ENCODE data around the gene HYPK. TPM values are rescaled to one million over a fixed set of nuclear protein-coding genes. Genes with fewer than 3 reads are reported as not detected.
"Not testable (repeated sequence)": the region's sequence is repeated elsewhere in the genome, so short reads cannot be mapped to it uniquely, and the experiment has no call there.

The HYPK gene
- total and polyA plus RNA-seq, 2 experiments from 2014 or later = 7.2 to 40.1 TPM

GRCh38 chr15:43829951-43830540 is 29.6 kb downstream of the HYPK start:
- H3K4me1 Mint-ChIP-seq; H3K27ac Mint-ChIP-seq; DNase-seq (ENCODE audit: low spot score); H3K4me3 ChIP-seq; H4K20me1 ChIP-seq (replicated peaks; ENCODE audit: insufficient read depth); H3K27ac ChIP-seq (ENCODE audit: low read depth); ATAC-seq; H3K79me2 ChIP-seq (replicated peaks; ENCODE audit: insufficient read depth); H3K36me3 ChIP-seq (ENCODE audit: insufficient read depth); H3K4me3 Mint-ChIP-seq; H3K4me1 ChIP-seq (ENCODE audit: insufficient read depth); H3K4me2 ChIP-seq; H2AFZ ChIP-seq: not testable (repeated sequence)
- peaks cover 16% of the 10 kb centered on the region; the same call in 2 of the 3 replicates for H3K9me3 Mint-ChIP-seq
- H3K36me3 Mint-ChIP-seq (ENCODE audit: low read depth) = peaks cover 29% of the 10 kb centered on the region
- Histone ChIP-seq H3K27me3 (ENCODE audit: insufficient read depth) (peaks cover 13% of the 10 kb centered on the region), H3K9me2 (ENCODE audit: insufficient read depth) (peaks cover 12% of the 10 kb centered on the region), H3F3A (replicated peaks; ENCODE audit: low read depth) (peaks cover 14% of the 10 kb centered on the region)
- H3K27me3 Mint-ChIP-seq (ENCODE audit: insufficient read depth, low read depth, poor library complexity) = peaks cover 18% of the 10 kb centered on the region

- not testable (repeated sequence) for H3K4me1 ChIP-seq (ENCODE audit: insufficient read depth); H4K20me1 ChIP-seq (replicated peaks; ENCODE audit: insufficient read depth); H3K27me3 ChIP-seq (ENCODE audit: insufficient read depth); H3K27ac Mint-ChIP-seq; H3K4me1 Mint-ChIP-seq; H3K9me3 Mint-ChIP-seq; H3K4me2 ChIP-seq; H3K9me2 ChIP-seq (ENCODE audit: insufficient read depth); ATAC-seq; H3K4me3 ChIP-seq; H3K4me3 Mint-ChIP-seq; DNase-seq (ENCODE audit: low spot score); H3K27ac ChIP-seq (ENCODE audit: low read depth); H2AFZ ChIP-seq; H3K79me2 ChIP-seq (replicated peaks; ENCODE audit: insufficient read depth); H3K36me3 ChIP-seq (ENCODE audit: insufficient read depth)
- peaks cover 14% of the 10 kb centered on the region for H3F3A ChIP-seq (replicated peaks; ENCODE audit: low read depth)
- peaks cover 11% of the 10 kb centered on the region for H3K27me3 Mint-ChIP-seq (ENCODE audit: insufficient read depth, low read depth, poor library complexity)
- H3K36me3 Mint-ChIP-seq (ENCODE audit: low read depth) = peaks cover 28% of the 10 kb centered on the region
Observed at GRCh38 chr15:43830691-43831275, 30.4 kb downstream of the HYPK start.

- not testable (repeated sequence) for H3K4me3 Mint-ChIP-seq; DNase-seq (ENCODE audit: low spot score); H3K4me1 ChIP-seq (ENCODE audit: insufficient read depth); H3K27ac ChIP-seq (ENCODE audit: low read depth); H3K9me3 Mint-ChIP-seq; H3K27me3 Mint-ChIP-seq (ENCODE audit: insufficient read depth, low read depth, poor library complexity); H3K4me1 Mint-ChIP-seq; H3F3A ChIP-seq (replicated peaks; ENCODE audit: low read depth); H4K20me1 ChIP-seq (replicated peaks; ENCODE audit: insufficient read depth); H3K79me2 ChIP-seq (replicated peaks; ENCODE audit: insufficient read depth); H2AFZ ChIP-seq; H3K36me3 ChIP-seq (ENCODE audit: insufficient read depth); H3K4me3 ChIP-seq; H3K9me2 ChIP-seq (ENCODE audit: insufficient read depth); H3K27ac Mint-ChIP-seq; H3K4me2 ChIP-seq; H3K27me3 ChIP-seq (ENCODE audit: insufficient read depth); ATAC-seq
- peaks cover 29% of the 10 kb centered on the region for H3K36me3 Mint-ChIP-seq (ENCODE audit: low read depth)
Observed at GRCh38 chr15:43831519-43832052, 31.2 kb downstream of the HYPK start.

GRCh38 chr15:43832485-43832884 is 32.1 kb downstream of the HYPK start:
- H3K9me2 ChIP-seq (ENCODE audit: insufficient read depth); H3K4me1 Mint-ChIP-seq; H3K27me3 ChIP-seq (ENCODE audit: insufficient read depth); H3K79me2 ChIP-seq (replicated peaks; ENCODE audit: insufficient read depth); H3K27ac Mint-ChIP-seq; H3K27me3 Mint-ChIP-seq (ENCODE audit: insufficient read depth, low read depth, poor library complexity); H2AFZ ChIP-seq; ATAC-seq; H3K9me3 Mint-ChIP-seq; H3K4me3 ChIP-seq; H4K20me1 ChIP-seq (replicated peaks; ENCODE audit: insufficient read depth); H3F3A ChIP-seq (replicated peaks; ENCODE audit: low read depth); DNase-seq (ENCODE audit: low spot score); H3K4me2 ChIP-seq; H3K36me3 ChIP-seq (ENCODE audit: insufficient read depth); H3K4me3 Mint-ChIP-seq; H3K27ac ChIP-seq (ENCODE audit: low read depth); H3K4me1 ChIP-seq (ENCODE audit: insufficient read depth): not testable (repeated sequence)
- peaks cover 28% of the 10 kb centered on the region for H3K36me3 Mint-ChIP-seq (ENCODE audit: low read depth)
